Measurements from ENCODE around the gene VGLL1.
A peak's percentile ranks its signal among the peaks of the same experiment; 100 is the strongest.

Gene VGLL1

DNA sequence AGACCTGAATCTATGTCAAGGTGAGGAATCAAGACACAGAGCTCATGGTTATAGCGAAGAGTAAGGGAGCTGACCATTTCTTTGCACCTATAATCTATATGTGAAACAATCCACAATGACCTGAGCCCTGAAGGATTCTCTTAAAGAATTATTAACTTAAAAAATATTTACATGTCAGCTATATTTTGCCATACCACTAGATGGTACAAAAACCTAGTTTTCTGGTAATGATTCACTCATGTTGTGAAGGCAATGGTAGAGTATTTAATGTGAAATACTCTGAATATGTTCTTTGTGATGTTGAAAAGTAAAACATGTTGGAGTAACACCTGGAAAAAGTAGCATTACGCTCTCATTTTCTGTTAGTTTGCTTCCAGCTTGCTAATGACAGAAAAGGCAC lies 40.0 kb downstream of the VGLL1 start:
- no peak for DNase-seq

DNA sequence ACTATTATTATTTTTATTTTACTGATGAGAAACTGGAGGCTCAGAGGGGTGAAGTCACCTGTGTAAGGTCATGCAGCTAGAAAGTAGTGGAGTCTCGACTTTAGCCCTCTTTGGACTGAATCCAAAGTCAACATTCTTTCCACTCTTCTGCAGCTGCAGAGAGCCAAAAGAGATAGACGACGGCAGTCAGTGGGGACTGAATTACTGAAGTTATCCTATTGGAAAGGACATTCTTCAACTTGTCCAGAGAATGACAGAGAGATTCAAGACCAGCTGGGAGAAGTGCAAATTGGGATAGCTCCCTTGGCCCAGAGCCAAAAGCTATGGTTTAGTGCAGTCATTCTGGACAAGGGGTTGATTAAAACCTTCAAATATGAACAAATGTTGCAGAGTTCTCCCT lies 42.5 kb downstream of the VGLL1 start:
- no peak for DNase-seq

DNA sequence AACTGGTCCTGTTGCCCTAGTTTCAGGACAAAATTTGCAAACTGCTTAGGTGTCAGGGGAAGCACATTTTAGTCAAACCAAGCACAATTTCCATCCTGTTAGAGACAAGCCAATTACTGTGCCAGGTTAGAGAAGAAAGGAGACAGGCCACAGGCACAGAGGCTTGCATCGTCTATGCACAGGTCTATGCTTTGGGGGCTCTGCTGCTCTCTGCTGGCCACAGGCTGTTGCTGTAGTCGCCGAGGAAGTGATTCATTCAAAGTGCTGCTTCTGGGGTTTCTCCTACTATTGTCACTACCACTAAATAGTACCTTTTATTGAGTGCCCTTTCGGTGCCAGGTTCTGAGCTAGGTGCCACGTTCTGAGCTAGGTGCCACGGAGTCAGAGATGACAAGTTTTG lies 45.5 kb downstream of the VGLL1 start:
- DNase-seq: peak; percentile 78

DNA sequence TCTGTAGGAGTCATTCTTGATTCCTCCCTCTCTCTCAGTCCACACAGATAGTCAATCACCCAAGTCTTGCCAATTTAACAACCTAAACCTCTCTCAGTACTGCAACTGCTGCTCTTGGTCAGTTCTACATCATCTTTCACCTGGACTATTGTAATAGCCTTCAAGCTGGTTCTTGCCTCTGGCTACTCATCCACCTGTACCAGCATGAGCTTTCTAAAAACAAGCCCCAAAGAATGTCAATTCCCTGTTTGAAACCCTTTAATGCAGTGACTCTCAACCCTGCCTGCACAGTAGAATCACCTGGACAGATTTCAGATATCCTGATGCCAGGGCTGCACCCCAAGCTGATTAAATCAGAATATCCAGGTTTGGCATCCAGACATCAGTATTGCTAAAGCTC lies 48.3 kb downstream of the VGLL1 start:
- DNase-seq: no peak

DNA sequence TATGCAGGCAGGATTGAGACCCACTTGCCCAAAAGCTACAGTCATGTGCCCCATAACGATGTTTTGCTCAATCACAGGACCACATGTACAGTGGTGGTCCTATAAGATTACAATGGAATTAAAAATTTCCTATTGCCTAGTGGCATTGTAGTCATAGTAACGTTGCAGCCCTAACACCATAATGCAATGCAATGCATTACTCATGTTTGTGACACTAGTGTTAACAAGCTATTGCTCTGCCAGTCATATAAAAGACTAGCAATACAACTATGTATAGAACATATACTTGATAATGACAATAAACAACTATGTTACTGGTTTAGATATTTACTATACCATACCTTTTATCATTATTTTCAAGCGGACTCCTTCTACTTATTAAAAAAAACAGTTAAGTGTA lies 50.6 kb downstream of the VGLL1 start:
- DNase-seq: no peak

DNA sequence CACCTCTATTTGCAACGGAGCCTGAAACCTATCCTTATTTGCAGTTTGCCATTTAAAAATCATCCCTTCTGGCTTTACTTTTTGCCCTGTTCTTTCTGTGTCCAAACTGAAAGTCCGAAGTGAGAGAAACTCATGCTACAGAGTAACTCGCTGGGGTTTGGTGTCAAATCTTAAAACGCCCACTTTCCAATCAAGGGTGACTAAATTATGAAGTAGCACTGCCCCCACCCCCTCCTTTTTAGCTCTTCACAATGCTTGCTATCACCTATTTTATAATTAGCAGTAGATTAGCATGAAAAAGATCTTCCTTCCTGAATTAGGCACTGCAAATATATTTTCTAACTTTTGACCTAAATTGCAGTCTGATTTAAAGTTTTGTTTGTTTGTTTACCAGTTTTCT lies 52.5 kb downstream of the VGLL1 start:
- peak; percentile 42 for DNase-seq

DNA sequence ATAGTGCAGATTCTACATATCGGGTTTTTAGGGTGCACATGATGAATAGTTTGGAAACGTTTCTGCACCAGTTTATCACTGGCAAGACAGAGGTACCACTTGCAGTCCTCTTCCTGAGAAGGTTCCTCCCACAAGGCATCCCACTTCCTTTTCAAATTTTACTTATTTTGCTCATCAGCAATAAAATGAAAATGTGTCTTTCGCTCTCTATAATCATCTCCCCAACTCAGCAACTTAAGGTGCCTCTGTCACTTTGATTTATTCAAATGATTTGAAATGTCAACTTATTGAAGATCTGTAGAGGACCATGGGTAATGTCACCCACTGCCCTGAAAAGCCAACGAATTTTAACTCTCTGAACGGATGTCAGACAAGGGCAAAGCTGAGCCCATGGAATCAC lies 53.2 kb downstream of the VGLL1 start:
- no peak for DNase-seq

DNA sequence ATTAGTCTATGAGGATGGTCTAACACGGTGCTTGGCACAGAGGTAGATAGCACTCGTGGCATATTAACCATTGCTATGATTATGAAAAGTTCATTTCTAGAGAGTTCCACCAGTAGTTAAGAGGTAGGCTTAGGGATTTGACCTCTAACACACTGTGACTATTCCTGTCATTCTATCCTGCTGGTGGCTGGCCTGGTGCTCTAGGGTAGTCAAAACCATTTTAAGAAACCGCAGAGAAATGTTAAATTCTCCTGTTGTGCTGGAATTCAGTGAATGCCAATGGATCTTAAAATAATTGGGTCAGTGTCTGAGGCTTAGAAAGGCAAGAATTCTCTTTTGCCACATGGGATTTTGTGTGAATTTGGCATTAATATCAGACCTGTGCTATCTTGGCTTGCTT lies 53.9 kb downstream of the VGLL1 start:
- no peak for DNase-seq

DNA sequence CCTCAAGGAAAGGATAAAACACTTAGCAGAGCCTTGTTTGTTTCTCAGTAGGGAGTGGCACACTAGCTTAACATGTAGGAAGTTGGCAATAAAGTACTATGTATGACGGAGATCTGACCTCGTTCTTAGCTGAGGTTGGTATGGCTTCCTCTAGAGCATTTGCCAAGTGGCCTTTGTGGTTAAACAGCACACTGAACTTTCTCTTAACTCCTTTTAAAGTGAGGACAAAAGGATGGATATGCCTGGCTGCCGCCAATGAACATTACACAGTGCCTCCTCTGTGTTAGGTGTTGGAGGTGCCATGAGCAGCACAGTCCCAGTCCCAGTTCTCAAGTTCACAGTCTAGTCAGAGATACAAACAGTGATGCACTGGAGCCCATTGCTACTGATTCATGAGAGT lies 54.4 kb downstream of the VGLL1 start:
- peak; percentile 11 for DNase-seq

DNA sequence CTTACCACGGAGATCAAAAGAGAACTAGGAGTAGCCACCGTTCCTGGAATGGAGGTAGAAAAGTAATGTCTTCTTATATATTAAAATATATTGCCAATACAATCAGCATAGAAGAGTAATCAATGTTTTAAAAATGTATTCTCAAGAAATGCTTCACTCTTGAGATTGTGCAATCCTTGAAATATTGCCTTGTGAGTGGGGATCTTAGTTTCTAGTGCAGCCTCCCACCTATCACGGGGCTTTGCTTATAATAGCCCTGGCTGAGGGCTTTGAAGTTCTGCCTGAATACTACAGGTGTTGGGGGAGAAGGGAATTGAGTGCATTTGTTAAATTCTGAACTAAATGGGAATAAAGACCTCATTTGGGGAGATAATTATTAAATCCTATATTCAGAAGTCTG lies 55.5 kb downstream of the VGLL1 start:
- DNase-seq: no peak

DNA sequence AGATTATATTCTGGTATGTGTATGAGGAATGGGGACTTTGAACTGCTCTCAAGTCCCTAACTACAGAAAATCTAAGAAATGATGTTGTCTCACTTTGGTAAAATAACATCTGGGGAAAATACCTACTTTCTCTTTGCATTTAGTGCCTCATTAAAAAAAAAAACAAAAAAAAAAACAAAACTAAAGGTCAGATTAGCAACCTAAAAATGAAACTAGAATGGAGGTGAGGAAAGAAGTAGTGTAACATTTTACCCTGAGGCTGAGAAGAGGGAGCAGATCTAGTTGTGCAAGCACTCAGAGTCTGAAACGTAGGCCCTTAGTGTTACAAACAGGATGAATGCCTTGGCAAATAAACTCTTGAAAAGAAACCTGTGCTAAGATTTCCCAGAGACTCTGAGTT lies 56.0 kb downstream of the VGLL1 start:
- DNase-seq: no peak

DNA sequence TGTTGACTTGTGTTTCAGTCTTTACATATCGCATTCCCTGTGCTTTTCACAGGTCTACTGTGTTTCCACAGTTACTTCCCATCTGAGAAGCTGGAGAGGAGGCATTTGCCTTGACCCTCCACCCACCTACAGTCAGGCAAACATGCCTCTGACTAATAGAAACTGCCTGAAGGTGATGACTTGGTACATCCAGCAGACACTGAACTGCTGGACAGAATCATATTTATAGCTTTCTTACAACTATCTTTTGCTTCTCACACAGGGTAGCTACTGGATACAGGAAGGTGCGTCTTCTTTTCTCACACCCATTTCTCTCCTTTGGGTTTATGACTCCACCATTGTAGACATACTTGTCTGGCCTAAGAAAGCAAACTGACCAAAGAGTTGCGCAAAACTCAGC lies 58.0 kb downstream of the VGLL1 start:
- DNase-seq: no peak

DNA sequence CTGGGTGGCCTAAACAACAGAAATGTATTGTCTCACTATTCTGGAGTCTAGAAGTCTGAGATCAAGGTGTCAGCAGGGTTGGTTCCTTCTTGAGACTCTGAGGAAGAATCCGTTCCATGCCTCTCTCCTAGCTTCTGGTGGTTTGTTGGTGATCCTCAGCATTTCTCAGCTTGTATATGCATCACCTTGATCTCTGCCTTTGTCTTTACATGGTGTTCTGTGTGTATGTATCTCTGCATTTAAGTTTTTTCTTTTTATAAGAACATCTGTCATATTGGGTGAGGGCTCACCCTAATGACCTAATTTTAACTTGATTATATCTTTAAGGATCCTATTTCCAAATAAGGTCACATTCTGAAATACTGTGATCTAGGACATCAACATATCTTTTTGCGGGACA lies 65.3 kb downstream of the VGLL1 start:
- no peak for DNase-seq

DNA sequence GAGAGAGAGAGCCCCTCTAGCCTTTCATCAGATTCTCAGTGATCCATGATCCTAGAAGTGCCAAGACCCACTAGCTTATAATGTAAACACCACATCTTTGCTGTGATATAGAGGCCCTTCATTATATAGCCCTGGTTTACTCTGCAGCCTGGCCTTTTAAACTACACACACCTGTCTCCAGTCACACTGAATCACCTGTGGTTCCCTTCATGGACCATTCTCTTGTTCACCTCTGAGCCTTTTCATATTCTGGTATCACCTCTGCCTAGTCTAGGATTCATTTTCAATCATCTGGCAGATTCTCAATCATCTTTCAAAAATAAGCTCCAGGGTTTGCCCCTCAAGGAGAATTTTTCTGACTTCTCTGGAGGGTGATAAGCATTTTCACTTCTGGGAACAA lies 65.9 kb downstream of the VGLL1 start:
- DNase-seq: no peak

DNA sequence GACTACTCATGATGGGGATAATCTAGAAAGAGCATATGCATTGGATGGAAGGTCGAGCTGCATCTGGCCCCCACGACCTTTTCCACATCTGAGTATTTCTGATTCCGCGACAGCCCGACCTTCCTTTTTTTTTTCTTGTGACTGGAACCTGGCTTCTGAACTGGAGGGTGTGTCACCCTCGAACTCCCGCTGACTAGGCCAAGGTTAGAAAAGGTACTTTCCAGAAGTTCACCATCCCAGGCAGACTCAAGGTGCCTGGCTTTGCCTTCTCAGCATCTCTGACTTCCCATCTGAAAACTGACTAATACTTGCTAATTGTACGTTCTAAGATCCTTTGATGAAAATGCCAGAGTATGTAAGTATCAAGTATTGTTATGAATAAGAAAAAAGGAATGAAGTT lies 66.6 kb downstream of the VGLL1 start:
- peak; percentile 61 for DNase-seq

DNA sequence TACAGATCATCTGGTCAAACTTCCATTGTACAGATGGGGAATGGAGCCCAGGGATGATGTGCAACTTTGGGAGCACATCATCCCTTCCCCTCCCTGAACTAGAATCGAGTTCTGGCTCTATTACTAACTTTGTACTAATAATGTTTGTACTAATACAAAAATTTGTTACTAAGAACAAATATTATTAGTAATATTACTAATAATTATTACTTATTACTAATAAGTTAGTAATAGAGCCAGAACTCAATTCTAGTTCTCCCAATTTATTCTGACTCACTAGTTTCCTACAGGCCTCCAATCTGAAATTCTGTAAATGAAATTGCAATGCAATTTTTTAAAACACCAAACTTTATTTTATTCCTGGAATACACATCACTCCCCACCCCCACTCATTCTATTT lies 68.0 kb downstream of the VGLL1 start:
- no peak for DNase-seq

Data from stimulated activated CD4-positive, alpha-beta T cell treated with anti-CD3 and anti-CD28 coated beads, Interleukin-1b, Interleukin-23, amount 100 ng/mL, for 48 hours (primary cell).